Stimulated activated CD4-positive, alpha-beta T cell treated with anti-CD3 and anti-CD28 coated beads, TNF-alpha, amount 100 ng/mL, for 24 hours (primary cell): ENCODE data around the gene ANKRD13B.
"Not testable (repeated sequence)": the region's sequence is repeated elsewhere in the genome, so short reads cannot be mapped to it uniquely, and the experiment has no call there.

Experiments
- DNase-seq, 3 experiments: peaks; one replicate each; pipeline ENCODE4 v3.0.0-alpha.2; 2020; ENCODE audit warnings: low read depth in 3 of 3

ANKRD13B gene

DNA sequence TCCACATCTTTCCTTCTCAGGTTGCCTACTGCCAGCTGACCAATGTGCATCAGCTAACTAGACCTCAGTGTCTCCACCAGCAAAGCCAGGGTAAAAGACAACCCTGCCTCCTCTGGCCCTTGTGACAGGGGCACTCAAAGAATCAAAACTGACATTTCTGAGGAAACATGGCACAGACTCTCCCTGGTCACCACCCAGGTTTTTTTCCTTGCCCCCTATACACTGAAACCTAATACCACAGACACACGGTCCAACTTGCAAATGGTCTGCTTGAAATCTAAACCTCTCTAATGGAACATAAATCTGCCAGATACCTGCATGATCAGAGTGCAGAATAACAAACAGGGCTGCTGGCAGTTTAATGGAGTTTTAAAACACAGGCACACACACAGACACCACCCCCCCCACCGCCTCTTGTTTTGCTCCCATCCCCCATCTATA is 49.3 kb downstream of the ANKRD13B start:
- no peak for DNase-seq

DNA sequence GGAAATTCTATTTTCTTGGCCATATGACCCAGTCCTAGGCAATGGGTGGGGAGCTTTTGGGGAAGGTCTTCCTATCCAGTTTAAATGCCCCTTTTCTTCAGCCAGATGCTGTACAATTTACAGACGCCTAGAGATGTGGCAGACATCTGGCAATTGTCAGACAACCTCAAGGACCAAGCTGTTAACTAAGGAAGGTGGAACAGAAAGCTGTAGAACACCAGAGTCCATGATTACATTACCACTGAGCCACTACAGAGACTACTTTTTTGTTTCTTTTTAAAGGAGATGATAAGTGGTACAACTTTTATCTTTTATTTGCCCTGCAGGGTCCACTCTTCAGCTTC is 50.9 kb downstream of the ANKRD13B start:
- DNase-seq = no peak

DNA sequence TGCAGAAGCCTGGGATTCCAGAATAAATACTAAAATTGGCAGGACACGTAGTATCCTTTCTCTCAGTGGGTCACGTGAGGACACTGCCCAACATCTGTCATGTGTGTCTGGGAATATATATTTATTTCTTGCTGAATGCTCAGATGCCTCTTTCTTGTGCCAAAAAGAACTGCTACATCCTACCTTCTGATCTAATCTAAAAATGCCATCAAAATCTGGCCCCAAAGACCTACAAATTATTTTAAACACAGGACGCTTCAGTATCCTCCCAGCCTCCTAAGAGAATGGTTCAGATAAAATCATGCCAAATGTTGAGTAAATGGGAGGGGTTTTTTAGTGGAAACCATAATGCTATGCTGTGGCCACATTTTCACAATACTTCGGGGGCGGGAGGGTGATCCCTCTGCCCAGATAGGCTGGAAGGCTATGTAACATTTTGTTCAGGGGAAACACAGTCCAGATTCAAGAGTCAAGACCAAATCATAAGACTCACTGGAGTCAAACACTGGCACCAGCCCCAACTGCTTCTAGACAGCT is 52.7 kb downstream of the ANKRD13B start:
- no peak for DNase-seq

DNA sequence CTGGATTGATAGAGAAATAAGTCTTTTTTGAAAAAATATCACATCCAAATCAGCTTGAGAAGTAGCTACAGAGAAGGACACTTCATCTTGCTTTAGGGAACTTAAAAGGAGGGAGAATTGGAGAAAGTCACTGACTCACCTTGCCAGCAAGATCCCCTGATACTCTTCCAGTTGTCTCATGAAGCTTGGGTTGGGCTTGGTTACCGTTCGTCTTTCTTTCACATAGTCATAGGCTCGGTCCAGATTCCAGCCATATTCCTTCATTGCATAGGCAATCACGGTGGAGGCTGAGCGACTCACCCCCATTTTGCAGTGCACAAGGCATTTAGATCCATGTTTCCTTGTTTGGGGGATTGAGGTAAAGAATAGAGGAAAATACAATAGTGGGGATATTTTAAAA is 55.1 kb downstream of the ANKRD13B start:
- no peak for DNase-seq

DNA sequence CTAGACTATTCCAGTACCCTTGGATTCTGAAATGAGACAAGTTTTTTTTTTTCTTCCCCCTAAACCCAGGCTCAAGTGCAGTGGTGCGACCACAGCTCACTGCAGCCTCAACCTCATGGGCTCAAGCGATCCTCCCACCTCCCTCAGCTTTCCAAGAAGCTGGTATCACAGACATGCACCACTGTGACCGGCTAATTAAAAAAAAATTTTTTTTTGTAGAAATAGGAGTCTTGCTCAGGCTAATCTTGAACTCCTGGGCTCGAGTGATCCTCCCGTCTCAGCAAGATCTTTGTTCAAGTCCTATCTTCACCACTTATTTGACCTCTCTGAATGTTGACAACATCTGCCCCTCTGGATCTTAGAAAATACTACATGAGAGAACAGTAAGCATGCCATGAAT is 56.4 kb downstream of the ANKRD13B start:
- no peak for DNase-seq

DNA sequence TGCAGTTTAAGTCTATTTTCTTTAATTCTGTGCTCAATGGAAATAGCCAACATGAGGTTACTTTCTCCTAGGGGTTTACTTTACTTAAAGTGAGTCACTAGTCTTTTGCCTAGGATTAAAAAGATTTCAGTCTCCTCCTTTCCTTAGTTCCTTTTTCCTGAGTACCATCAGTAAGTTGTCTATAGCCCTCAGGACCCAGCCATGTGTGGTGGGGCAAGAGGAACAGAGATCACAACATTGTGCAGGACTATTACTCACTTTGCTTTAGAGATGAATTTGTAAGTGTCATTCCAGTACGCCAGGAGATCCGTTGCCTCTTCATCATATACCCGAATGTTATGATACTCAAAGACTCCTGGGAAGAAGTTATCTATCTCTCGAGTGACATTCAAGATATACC is 57.5 kb downstream of the ANKRD13B start:
- no peak for DNase-seq

DNA sequence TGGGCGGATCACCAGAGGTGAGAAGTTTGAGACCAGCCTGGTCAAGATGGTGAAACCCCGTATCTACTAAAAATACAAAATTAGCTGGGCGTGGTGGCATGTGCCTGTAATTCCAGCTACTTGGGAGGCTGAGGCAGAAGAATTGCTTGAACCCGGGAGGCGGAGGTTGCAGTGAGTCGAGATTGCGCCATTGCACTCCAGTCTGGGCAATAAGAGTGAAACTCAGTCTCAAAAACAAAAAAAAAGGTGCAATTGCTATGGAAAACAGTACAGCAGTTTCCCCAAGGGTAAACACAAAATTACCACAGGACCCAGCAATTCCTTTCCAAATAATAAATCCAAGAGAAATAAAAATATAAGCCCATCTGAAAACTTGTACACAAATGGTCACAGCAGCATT is 59.0 kb downstream of the ANKRD13B start:
- DNase-seq = not testable (repeated sequence)

DNA sequence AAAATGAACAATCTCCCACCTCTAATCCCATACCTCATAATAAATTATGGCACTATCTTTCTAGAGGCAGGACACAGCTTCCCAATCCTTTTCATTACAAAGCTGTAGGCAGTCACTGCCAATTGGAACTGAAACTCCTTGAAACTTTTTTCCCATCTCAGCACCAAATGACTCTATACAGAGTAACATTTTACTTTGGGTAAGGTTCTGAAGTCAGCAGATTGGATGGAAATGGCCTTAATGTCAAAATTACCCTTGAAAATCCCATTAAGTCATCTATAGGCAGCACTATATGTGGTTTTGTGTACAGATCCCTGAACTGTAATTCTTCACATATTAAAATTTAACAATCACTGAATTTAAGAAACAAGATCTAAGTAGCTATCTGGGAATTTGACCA is 60.0 kb downstream of the ANKRD13B start:
- DNase-seq = no peak

DNA sequence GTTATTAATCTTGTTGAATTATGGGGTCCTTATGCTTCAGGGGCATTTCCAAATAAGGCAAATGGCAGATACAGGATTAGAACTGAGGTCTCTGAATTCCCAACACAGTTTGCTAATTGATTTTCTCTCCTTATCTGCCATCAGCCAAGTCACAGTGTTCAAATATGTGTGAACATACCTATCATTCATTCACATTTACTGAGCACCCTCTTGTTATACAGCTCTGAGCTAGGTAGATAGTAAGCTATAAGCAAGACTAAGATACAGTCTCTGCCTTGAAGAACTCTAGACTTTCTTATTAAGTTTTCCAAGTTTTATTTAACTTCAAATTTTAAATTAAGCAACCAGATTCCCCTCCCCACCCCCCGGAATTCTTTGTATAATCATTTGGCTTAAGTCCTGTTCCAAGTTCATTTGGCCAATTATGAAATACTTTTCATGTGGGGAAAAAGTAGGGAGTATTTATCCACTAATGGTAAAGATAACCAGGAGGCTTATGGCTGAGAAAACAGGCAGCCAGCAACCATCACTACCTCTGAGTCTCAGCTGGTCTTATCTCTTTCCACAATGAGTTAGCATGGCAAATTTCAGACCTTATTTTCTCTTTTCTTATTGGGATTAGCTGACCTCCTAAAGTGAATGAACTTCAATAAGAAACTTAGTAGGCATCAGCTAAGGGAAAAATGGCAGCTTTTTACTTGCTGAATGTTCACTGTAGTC is 61.2 kb downstream of the ANKRD13B start:
- no peak for DNase-seq

DNA sequence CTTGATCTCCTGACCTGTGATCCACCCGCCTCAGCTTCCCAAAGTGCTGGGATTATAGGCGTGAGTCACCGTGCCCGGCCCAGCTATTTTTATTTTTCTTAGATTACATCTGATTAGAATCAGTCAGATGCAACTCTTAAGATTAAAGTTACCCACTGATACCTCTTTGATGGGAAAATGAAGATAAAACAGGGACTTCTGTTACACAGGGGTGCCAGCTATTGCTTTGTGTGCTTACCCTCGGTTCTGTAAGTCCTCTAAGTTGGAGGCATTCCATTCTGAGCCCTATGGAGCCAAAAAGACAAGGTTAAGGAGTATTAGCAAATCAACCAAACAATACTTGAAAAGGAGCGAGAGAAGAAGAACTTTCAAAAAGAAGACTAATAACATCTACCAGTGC is 62.4 kb downstream of the ANKRD13B start:
- no peak for DNase-seq

DNA sequence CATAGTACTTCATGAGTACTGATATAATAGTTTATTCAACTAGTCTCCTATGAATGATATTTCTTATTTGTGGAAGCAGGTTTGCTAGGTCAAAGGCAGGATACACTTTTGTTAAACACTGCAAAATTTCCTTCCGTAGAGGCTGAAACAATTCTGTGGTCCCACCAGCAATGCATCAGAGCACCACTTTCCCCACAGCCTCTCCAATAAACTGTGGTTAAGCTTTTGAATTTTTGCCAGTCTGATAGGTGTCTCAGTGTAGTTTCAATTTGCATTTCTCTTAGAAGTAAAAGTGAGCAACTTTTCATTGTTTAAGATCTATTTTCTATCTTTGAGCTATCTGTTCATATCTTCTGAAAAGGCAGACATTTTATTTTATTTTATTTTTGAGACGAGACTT is 66.2 kb downstream of the ANKRD13B start:
- DNase-seq = no peak

DNA sequence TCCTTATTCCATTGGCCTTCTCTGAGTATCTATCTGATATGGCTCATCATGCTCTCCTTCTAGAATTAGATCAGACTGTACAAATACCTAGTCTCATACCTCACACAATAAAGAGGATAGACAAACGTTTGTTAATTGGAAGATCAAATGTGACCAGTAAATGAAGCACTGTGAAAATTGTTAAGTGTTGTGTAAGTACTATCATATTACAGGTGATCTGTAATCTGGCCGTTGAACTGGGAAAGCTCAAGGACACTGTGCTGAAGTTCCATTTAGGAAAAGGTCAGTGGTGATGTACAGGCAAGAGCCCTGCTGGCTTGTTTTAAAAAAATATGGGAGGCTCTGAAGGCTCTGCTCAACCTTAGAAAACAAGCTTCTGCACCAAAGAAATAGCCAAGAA is 68.3 kb downstream of the ANKRD13B start:
- no peak for DNase-seq

DNA sequence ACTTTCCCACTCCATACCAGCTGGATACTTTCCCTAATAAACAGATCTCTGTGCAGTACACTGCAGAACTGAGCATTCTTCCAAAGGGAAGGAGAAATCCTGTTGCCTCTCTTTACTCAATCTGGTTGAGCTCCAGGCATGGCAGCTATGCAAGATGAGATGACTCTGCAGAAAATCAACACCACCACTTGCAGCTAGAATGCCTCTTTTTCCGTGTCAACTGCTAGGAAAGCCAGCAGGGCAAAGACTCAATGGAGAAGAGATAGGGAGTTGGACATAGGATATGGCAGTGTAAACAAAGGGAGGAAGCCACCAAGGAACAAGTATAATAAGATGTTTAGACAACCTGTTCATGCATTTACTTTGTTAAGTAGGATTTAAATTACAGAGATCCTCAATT is 70.2 kb downstream of the ANKRD13B start:
- no peak for DNase-seq
